Tibial artery (tissue), 4 donors: ENCODE results near the gene KRTDAP.

Experiments used
- DNase-seq, 2 donors: peaks; one replicate each; pipeline ENCODE4 v3.0.0-alpha.2; 2019
- H3K27ac ChIP-seq, 2 donors: fragments of 200-600 bp; sonication (generic) in 1 of 2; 1 replicate in 1 of 2; 2 replicates in 1 of 2; pipeline ENCODE4 v1.5.1; 2018 to 2019; ENCODE audit warnings: mild to moderate bottlenecking in 1 of 2
- H3K27me3 ChIP-seq, 2 donors: fragments of 200-600 bp; sonication (generic) in 1 of 2; one replicate each; pipeline versions ENCODE4 v1.5.1 to v1.6.0; 2016 to 2019
- H3K36me3 ChIP-seq, 3 donors: fragments of 200-600 bp; sonication (generic) in 2 of 3; one replicate each; pipeline ENCODE4 v1.5.1; 2016 to 2019; ENCODE audit warnings: mild to moderate bottlenecking in 2 of 3
- H3K4me1 ChIP-seq, 4 donors: fragments of 200-600 bp; sonication (generic) in 2 of 4; 1 replicate in 3 of 4; 2 replicates in 1 of 4; pipeline ENCODE4 v1.5.1; 2016 to 2019
- H3K4me3 ChIP-seq, 2 donors: fragments of 200-600 bp; sonication (generic) in 1 of 2; 1 replicate in 1 of 2; 2 replicates in 1 of 2; pipeline ENCODE4 v1.5.1; 2018 to 2019; ENCODE audit warnings: mild to moderate bottlenecking in 2 of 2
- H3K9me3 ChIP-seq, 3 donors: fragments of 200-600 bp; sonication (generic) in 1 of 3; one replicate each; pipeline ENCODE4 v1.5.1; 2016 to 2019
- CTCF ChIP-seq, 2 experiments: fragments of 200-600 bp in 1 of 2; fragments of 450-650 bp in 1 of 2; IDR thresholded peaks; one replicate each; pipeline ENCODE4 v1.5.1; 2017 to 2019; ENCODE audit warnings: antibody characterized with exemption in 2 of 2, mild to moderate bottlenecking in 1 of 2, moderate library complexity in 1 of 2
- intact Hi-C: fragments of 100-400 bp; cut with DNase I; formaldehyde crosslinking; loops from one replicate; pipeline ENCODE4 v1.15.0; 2023; ENCODE audit warnings: low total_unique reads

KRTDAP gene

GRCh38 chr19:35507561-35507960 is 17.3 kb upstream of the KRTDAP start:
- no peak for DNase-seq
- no peak overlapping the region for H3K27ac ChIP-seq
- no peak for TF ChIP-seq CTCF (IDR thresholded peaks at IDR 0.05)
- H3K9me3 ChIP-seq = no peaks in the 10 kb centered on the region
- peaks cover 0 to 15% (median 0%) of the 10 kb centered on the region in 3 donors for H3K36me3 ChIP-seq
- no peak overlapping the region for H3K4me3 ChIP-seq
- intact Hi-C loops = no loop called here
- H3K4me1 ChIP-seq = peaks cover 0 to 17% (median 8%) of the 10 kb centered on the region in 4 donors
- H3K27me3 ChIP-seq = peaks cover 0 to 27% of the 10 kb centered on the region in 2 donors

GRCh38 chr19:35506011-35506410 is 15.7 kb upstream of the KRTDAP start:
- peaks cover 0 to 13% of the 10 kb centered on the region in 2 donors for H3K27me3 ChIP-seq
- intact Hi-C loops = no loop called here
- no peak overlapping the region for H3K4me3 ChIP-seq

DNA sequence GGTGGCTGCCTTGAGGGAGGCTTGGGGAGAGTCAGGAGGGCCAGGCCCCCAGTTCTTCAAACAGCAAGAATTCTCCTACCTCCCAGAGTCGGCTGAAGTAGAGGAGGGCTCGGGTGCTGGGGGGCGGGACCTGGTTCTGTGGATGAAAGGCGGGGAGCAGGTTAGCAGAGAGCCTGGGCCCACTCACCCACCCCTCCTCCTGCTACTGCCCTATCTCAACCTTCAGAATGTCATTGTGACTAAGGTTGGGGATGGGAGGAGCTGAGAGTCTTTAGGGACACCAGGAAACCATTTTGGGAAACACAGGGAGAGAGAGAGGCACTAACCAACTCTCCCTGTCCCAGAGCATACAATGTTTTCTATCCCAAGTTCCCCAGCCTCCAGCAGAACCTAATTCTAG is 12.5 kb upstream of the KRTDAP start:
- Histone ChIP-seq H3K9me3 (no peaks in the 10 kb centered on the region), H3K4me1 (no peaks in the 10 kb centered on the region), H3K4me3 (no peak overlapping the region), H3K36me3 (peaks cover 0 to 59% (median 0%) of the 10 kb centered on the region in 3 donors), H3K27ac (no peak overlapping the region), H3K27me3 (peaks cover 0 to 4% of the 10 kb centered on the region in 2 donors)
- no peak for TF ChIP-seq CTCF (IDR thresholded peaks at IDR 0.05)
- intact Hi-C loops = no loop called here
- no peak for DNase-seq

More at GRCh38 chr19:35506011-35506410, 15.7 kb upstream of the KRTDAP start:
- peaks cover 0 to 27% (median 0%) of the 10 kb centered on the region in 3 donors for H3K36me3 ChIP-seq
- no peak for TF ChIP-seq CTCF (IDR thresholded peaks at IDR 0.05)
- H3K4me1 ChIP-seq = peaks cover 0 to 17% (median 8%) of the 10 kb centered on the region in 4 donors
- H3K9me3 ChIP-seq = no peaks in the 10 kb centered on the region
- DNase-seq = no peak
- no peak overlapping the region for H3K27ac ChIP-seq

DNA sequence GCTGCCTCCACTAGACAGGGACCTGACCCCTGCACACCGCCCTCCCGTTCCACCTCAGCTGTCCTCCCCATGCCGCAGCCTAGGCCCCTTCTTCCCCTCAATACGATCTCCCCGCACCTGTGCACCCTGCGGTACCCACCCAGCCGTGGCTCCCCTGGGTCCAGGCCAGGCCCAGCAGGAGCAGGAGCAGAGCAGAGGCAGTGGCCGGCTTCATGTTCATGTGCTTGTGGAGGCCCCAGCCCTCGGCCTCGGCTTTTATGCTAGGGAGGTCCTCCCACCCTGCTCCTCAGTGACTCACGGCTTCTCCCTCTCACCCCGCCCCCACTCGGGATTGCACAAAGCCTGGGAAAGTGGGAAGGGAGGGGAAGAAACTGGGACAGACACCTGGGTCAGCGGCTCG is 11.4 kb upstream of the KRTDAP start:
- Histone ChIP-seq H3K36me3 (peaks cover 0 to 65% (median 0%) of the 10 kb centered on the region in 3 donors), H3K9me3 (no peaks in the 10 kb centered on the region), H3K4me3 (no peak overlapping the region), H3K27me3 (no peaks in the 10 kb centered on the region), H3K4me1 (no peaks in the 10 kb centered on the region), H3K27ac (no peak overlapping the region)
- DNase-seq = no peak
- TF ChIP-seq CTCF (IDR thresholded peaks at IDR 0.05) = no peak
- intact Hi-C loops = no loop called here

DNA sequence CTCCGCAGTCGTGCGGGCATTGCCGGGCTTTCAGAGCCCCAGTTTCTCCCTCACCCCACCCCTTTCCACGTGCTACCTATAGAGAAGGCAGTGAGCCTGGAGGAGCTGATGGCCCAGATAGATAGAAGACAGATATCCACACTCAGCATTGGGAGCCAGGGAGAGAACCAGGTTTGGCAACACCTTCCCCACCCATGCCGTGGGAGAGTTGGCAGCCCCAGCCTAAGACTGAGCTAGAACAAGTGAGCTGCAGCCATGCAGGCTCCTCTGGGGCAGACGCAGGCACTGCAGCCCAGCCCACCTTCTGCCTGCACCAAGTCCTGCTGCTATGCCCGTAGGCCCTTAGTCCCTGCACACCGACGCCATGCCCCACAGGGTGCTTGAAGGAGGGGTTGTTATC is 10.3 kb upstream of the KRTDAP start:
- no peak for TF ChIP-seq CTCF (IDR thresholded peaks at IDR 0.05)
- no peak for DNase-seq
- no peaks in the 10 kb centered on the region for H3K9me3 ChIP-seq
- no peak overlapping the region for H3K4me3 ChIP-seq
- H3K4me1 ChIP-seq = peaks cover 0 to 2% (median 0%) of the 10 kb centered on the region in 4 donors
- peaks cover 0 to 61% (median 0%) of the 10 kb centered on the region in 3 donors for H3K36me3 ChIP-seq
- no peak overlapping the region for H3K27ac ChIP-seq
- intact Hi-C loops = no loop called here
- peaks cover 0 to 3% of the 10 kb centered on the region in 2 donors for H3K27me3 ChIP-seq
